ENCODE results near the gene USP14. TPM values are rescaled to one million over a fixed set of nuclear protein-coding genes. Genes with fewer than 3 reads are reported as not detected.

The USP14 gene
- total RNA-seq, 2 experiments from 2014 or later: 21.3 to 88.3 TPM

- ChIA-PET POLR2A (interaction anchor here (0.9 kb wide), 1 partner anchor 10 kb away, joined by 3 read pairs; no protein-coding TSS in a partner anchor), CTCF (ENCODE audit: unreplicated experiment) (no interaction called here)
- Histone ChIP-seq H3K4me3 (ENCODE audit: low read depth, low read length, poor library complexity, severe bottlenecking) (no peak overlapping the region), H4K20me1 (ENCODE audit: insufficient read depth, low read length) (no peaks in the 10 kb centered on the region), H3K79me2 (ENCODE audit: insufficient read depth, low read depth, low read length) (no peaks in the 10 kb centered on the region), H3K4me1 (ENCODE audit: insufficient read depth, low read length, poor library complexity, severe bottlenecking) (no peaks in the 10 kb centered on the region), H3K4me2 (ENCODE audit: low read length) (no peak overlapping the region), H3K36me3 (ENCODE audit: insufficient read depth, low read length) (peaks cover 98% of the 10 kb centered on the region), H3K9me2 (ENCODE audit: insufficient read depth, low read length) (no peaks in the 10 kb centered on the region), H2AFZ (ENCODE audit: low read length) (no peak overlapping the region), H3K27ac (ENCODE audit: low read depth, low read length, poor library complexity, severe bottlenecking) (no peak overlapping the region), H3K9me3 (ENCODE audit: low read length) (no peaks in the 10 kb centered on the region)
- BruUV-seq (replicated peaks): no TSS peak
- TF ChIP-seq EZH2phosphoT487 (IDR thresholded peaks at IDR 0.05; ENCODE audit: borderline replicate concordance, low read depth, low read length): no peak
- TF ChIP-seq CTCF (conservative IDR thresholded peaks at IDR 0.05; ENCODE audit: low read length): no peak
- intact Hi-C loops (cut with micrococcal nuclease; ENCODE audit: unreplicated experiment): no loop called here
- DNase-seq (ENCODE audit: low spot score): no peak
Measured at GRCh38 chr18:251572-251971, 93.2 kb downstream of the USP14 start.

- Histone ChIP-seq H3K36me3 (ENCODE audit: insufficient read depth, low read length) (peaks cover 98% of the 10 kb centered on the region), H3K4me2 (ENCODE audit: low read length) (no peak overlapping the region), H4K20me1 (ENCODE audit: insufficient read depth, low read length) (no peaks in the 10 kb centered on the region), H3K4me3 (ENCODE audit: low read depth, low read length, poor library complexity, severe bottlenecking) (no peak overlapping the region), H3K4me1 (ENCODE audit: insufficient read depth, low read length, poor library complexity, severe bottlenecking) (no peaks in the 10 kb centered on the region), H2AFZ (ENCODE audit: low read length) (no peak overlapping the region), H3K9me2 (ENCODE audit: insufficient read depth, low read length) (no peaks in the 10 kb centered on the region), H3K27ac (ENCODE audit: low read depth, low read length, poor library complexity, severe bottlenecking) (no peak overlapping the region), H3K9me3 (ENCODE audit: low read length) (no peaks in the 10 kb centered on the region), H3K79me2 (ENCODE audit: insufficient read depth, low read depth, low read length) (no peaks in the 10 kb centered on the region)
- intact Hi-C loops (cut with micrococcal nuclease; ENCODE audit: unreplicated experiment): no loop called here
- TF ChIP-seq EZH2phosphoT487 (IDR thresholded peaks at IDR 0.05; ENCODE audit: borderline replicate concordance, low read depth, low read length): no peak
- no peak for TF ChIP-seq CTCF (conservative IDR thresholded peaks at IDR 0.05; ENCODE audit: low read length)
- BruUV-seq (replicated peaks): no TSS peak
- POLR2A ChIA-PET: interaction anchor here (1.5 kb wide), 1 partner anchor 10 kb away, joined by 4 read pairs; no protein-coding TSS in a partner anchor
- CTCF ChIA-PET (ENCODE audit: unreplicated experiment): no interaction called here
- DNase-seq (ENCODE audit: low spot score): no peak
Measured at GRCh38 chr18:253121-253520, 94.8 kb downstream of the USP14 start.

GRCh38 chr18:255171-255570, 96.8 kb downstream of the USP14 start:
- ChIA-PET CTCF (ENCODE audit: unreplicated experiment) (no interaction called here), POLR2A (interaction anchor here (1.2 kb wide), 1 partner anchor 12 kb away, joined by 4 read pairs; no protein-coding TSS in a partner anchor)
- Histone ChIP-seq H3K9me2 (ENCODE audit: insufficient read depth, low read length) (no peaks in the 10 kb centered on the region), H3K4me2 (ENCODE audit: low read length) (no peak overlapping the region), H3K27ac (ENCODE audit: low read depth, low read length, poor library complexity, severe bottlenecking) (no peak overlapping the region), H2AFZ (ENCODE audit: low read length) (no peak overlapping the region), H3K36me3 (ENCODE audit: insufficient read depth, low read length) (peaks cover 100% of the 10 kb centered on the region), H3K9me3 (ENCODE audit: low read length) (no peaks in the 10 kb centered on the region), H3K4me3 (ENCODE audit: low read depth, low read length, poor library complexity, severe bottlenecking) (no peak overlapping the region), H4K20me1 (ENCODE audit: insufficient read depth, low read length) (no peaks in the 10 kb centered on the region), H3K4me1 (ENCODE audit: insufficient read depth, low read length, poor library complexity, severe bottlenecking) (no peaks in the 10 kb centered on the region), H3K79me2 (ENCODE audit: insufficient read depth, low read depth, low read length) (0 out of 2 replicates have a peak, but pooled peaks cover 5% of the 10 kb centered on the region)
- no TSS peak for BruUV-seq (replicated peaks)
- TF ChIP-seq CTCF (conservative IDR thresholded peaks at IDR 0.05; ENCODE audit: low read length) (no peak), EZH2phosphoT487 (IDR thresholded peaks at IDR 0.05; ENCODE audit: borderline replicate concordance, low read depth, low read length) (no peak)
- intact Hi-C loops (cut with micrococcal nuclease; ENCODE audit: unreplicated experiment): no loop called here
- DNase-seq (ENCODE audit: low spot score): no peak

Measured in OCI-LY7 (cell line).